ENCODE data around the gene PLXND1.

DNA sequence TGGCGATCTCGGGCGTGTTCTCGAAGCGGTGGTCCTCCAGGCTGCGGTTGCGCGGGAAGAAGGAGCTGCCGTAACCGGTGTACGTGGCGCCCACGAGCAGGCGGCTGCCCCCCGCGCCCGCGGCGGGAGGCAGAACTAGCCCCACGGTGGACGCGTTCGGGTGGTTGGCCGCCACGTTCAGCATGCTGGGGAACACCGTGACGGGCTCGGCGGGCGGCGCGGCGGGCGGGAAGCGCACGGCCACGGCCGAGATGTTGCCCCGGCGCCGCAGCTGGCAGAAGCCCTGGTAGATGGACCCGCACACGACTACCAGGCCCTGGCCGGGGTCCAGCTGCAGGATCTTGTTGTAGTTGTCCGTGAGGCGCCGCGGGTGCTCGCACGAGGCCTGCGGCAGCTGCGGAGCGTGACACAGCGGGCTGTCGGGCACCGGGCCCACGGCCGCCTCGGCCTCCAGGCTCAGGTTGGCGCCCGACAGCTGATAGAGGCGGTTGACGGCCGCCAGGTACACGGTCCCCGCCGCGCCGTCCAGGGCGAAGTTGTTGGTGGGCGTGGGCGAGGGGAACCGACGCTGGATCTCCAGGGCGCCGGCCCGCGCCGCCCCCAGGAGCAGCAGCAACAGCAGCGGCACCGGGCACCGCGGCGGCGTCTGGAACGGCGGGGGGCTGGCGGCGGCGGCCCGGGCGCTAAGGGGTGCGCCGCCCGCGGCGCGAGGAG lies 397 bp downstream of the PLXND1 start:
- TF ChIP-seq, protein P1, sequence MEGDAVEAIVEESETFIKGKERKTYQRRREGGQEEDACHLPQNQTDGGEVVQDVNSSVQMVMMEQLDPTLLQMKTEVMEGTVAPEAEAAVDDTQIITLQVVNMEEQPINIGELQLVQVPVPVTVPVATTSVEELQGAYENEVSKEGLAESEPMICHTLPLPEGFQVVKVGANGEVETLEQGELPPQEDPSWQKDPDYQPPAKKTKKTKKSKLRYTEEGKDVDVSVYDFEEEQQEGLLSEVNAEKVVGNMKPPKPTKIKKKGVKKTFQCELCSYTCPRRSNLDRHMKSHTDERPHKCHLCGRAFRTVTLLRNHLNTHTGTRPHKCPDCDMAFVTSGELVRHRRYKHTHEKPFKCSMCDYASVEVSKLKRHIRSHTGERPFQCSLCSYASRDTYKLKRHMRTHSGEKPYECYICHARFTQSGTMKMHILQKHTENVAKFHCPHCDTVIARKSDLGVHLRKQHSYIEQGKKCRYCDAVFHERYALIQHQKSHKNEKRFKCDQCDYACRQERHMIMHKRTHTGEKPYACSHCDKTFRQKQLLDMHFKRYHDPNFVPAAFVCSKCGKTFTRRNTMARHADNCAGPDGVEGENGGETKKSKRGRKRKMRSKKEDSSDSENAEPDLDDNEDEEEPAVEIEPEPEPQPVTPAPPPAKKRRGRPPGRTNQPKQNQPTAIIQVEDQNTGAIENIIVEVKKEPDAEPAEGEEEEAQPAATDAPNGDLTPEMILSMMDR (IDR thresholded peaks at IDR 0.05): no peak
- TF ChIP-seq POLR2AphosphoS5 (IDR thresholded peaks at IDR 0.05; ENCODE audit: insufficient read depth in 1 of 2, low read depth in 1 of 2) (peak in 1 of 2 donors; percentile 51), POLR2A (IDR thresholded peaks at IDR 0.05) (peak in 1 of 2 donors; percentile 18)
